Measurements from ENCODE around the gene ADGRL3. TPM values are rescaled to one million over a fixed set of nuclear protein-coding genes. Genes with fewer than 3 reads are reported as not detected.

The ADGRL3 gene
- total and polyA plus RNA-seq, 2 donors (not counting 1 experiment from before 2014, with no cell fraction given): not detected

- no CpG with 5 or more reads among the region's 2 CpGs for WGBS (ENCODE audit: insufficient coverage)
- Mint-ChIP-seq H3K27me3 (no peaks in the 10 kb centered on the region), H3K27ac (no peak overlapping the region), H3K9me3 (ENCODE audit: insufficient read depth) (peaks cover 4% of the 10 kb centered on the region), H3K4me3 (no peak overlapping the region), H3K4me1 (no peaks in the 10 kb centered on the region)
- ATAC-seq (ENCODE audit: low read depth): no peak
- Histone ChIP-seq H3K4me1 (ENCODE audit: control insufficient read depth in 2 of 2, insufficient read depth in 2 of 2, low read length in 2 of 2) (no peaks in the 10 kb centered on the region), H2AFZ (ENCODE audit: insufficient read depth, low read depth, low read length, poor library complexity, severe bottlenecking) (no peak overlapping the region), H3K9me3 (ENCODE audit: control extremely low read depth in 1 of 3, control insufficient read depth in 2 of 3, insufficient read depth in 1 of 3, low read length in 2 of 3) (no peaks in the 10 kb centered on the region), H3K4me2 (replicated peaks; ENCODE audit: low read depth, low read length, poor library complexity, severe bottlenecking) (no peak overlapping the region), H3K27me3 (replicated peaks in 1 of 4; ENCODE audit: control extremely low read depth in 1 of 4, control insufficient read depth in 3 of 4, insufficient read depth in 4 of 4, low read length in 3 of 4) (no peaks in the 10 kb centered on the region), H4K20me1 (ENCODE audit: control insufficient read depth, insufficient read depth, low read length, poor library complexity, severe bottlenecking) (no peaks in the 10 kb centered on the region), H3K9ac (ENCODE audit: low read length) (no peak overlapping the region), H3K79me2 (ENCODE audit: control insufficient read depth, insufficient read depth, low read length) (no peaks in the 10 kb centered on the region), H3K4me3 (ENCODE audit: control extremely low read depth in 1 of 5, extremely low read depth in 1 of 5, insufficient read depth in 1 of 5, low read depth in 2 of 5, low read length in 4 of 5) (no peak overlapping the region), H3K36me3 (replicated peaks in 1 of 2; ENCODE audit: control extremely low read depth in 1 of 2, control insufficient read depth in 1 of 2, extremely low read depth in 1 of 2, insufficient read depth in 2 of 2, low read length in 1 of 2) (no peaks in the 10 kb centered on the region), H3K27ac (ENCODE audit: low read length in 2 of 2) (no peak overlapping the region)
- intact Hi-C loops (cut with micrococcal nuclease): no loop called here
- CTCF ChIA-PET: no interaction called here
- POLR2A ChIA-PET: no interaction called here
- no peak for TF ChIP-seq EZH2 (IDR thresholded peaks at IDR 0.05; ENCODE audit: borderline replicate concordance, insufficient read depth, low read depth, low read length, poor library complexity, severe bottlenecking)
- no peak for TF ChIP-seq CTCF (IDR thresholded peaks at IDR 0.05)
- DNase-seq: no peak
Measured at GRCh38 chr4:61571761-61572559, 371.8 kb downstream of the ADGRL3 start.

GRCh38 chr4:61575796-61576195 is 375.7 kb downstream of the ADGRL3 start:
- H3K27me3 ChIP-seq (replicated peaks in 1 of 4; ENCODE audit: control extremely low read depth in 1 of 4, control insufficient read depth in 3 of 4, insufficient read depth in 4 of 4, low read length in 3 of 4): no peaks in the 10 kb centered on the region
- intact Hi-C loops (cut with micrococcal nuclease): no loop called here
- ChIA-PET POLR2A (no interaction called here), CTCF (no interaction called here)
- H3K9me3 ChIP-seq (ENCODE audit: control extremely low read depth in 1 of 3, control insufficient read depth in 2 of 3, insufficient read depth in 1 of 3, low read length in 2 of 3): no peaks in the 10 kb centered on the region
- no peaks in the 10 kb centered on the region for H3K27me3 Mint-ChIP-seq
- TF ChIP-seq EZH2 (IDR thresholded peaks at IDR 0.05; ENCODE audit: borderline replicate concordance, insufficient read depth, low read depth, low read length, poor library complexity, severe bottlenecking): no peak
- no peak for TF ChIP-seq CTCF (IDR thresholded peaks at IDR 0.05)
- peaks cover 4% of the 10 kb centered on the region for H3K9me3 Mint-ChIP-seq (ENCODE audit: insufficient read depth)
- H3K27ac Mint-ChIP-seq: no peak overlapping the region
- H3K4me3 ChIP-seq (ENCODE audit: control extremely low read depth in 1 of 5, extremely low read depth in 1 of 5, insufficient read depth in 1 of 5, low read depth in 2 of 5, low read length in 4 of 5): no peak overlapping the region
- H3K4me3 Mint-ChIP-seq: no peak overlapping the region
- H3K4me1 ChIP-seq (ENCODE audit: control insufficient read depth in 2 of 2, insufficient read depth in 2 of 2, low read length in 2 of 2): no peaks in the 10 kb centered on the region
- H4K20me1 ChIP-seq (ENCODE audit: control insufficient read depth, insufficient read depth, low read length, poor library complexity, severe bottlenecking): no peaks in the 10 kb centered on the region
- no peaks in the 10 kb centered on the region for H3K4me1 Mint-ChIP-seq
- H3K79me2 ChIP-seq (ENCODE audit: control insufficient read depth, insufficient read depth, low read length): no peaks in the 10 kb centered on the region
- ATAC-seq (ENCODE audit: low read depth) (no peak), DNase-seq (no peak)
- no peaks in the 10 kb centered on the region for H3K36me3 ChIP-seq (replicated peaks in 1 of 2; ENCODE audit: control extremely low read depth in 1 of 2, control insufficient read depth in 1 of 2, extremely low read depth in 1 of 2, insufficient read depth in 2 of 2, low read length in 1 of 2)
- no CpG with 5 or more reads among the region's 2 CpGs for whole genome bisulfite sequencing (ENCODE audit: insufficient coverage)
- H3K4me2 ChIP-seq (replicated peaks; ENCODE audit: low read depth, low read length, poor library complexity, severe bottlenecking): no peak overlapping the region
- no peak overlapping the region for H3K9ac ChIP-seq (ENCODE audit: low read length)
- no peak overlapping the region for H2AFZ ChIP-seq (ENCODE audit: insufficient read depth, low read depth, low read length, poor library complexity, severe bottlenecking)
- H3K27ac ChIP-seq (ENCODE audit: low read length in 2 of 2): no peak overlapping the region

Measured in B cell (primary cell).